OCI-LY7 (cell line): Measurements from ENCODE around the gene ANKFN1. TPM values are rescaled to one million over a fixed set of nuclear protein-coding genes. Genes with fewer than 3 reads are reported as not detected.

Source experiments
- BruUV-seq: library from RNA; stranded (reverse); fragments of 400-500 nt; replicated peaks from 2 replicates; lab custom pipeline; 2021; lab: Mats Ljungman, UMichigan
- CTCF ChIA-PET: fragments of 300-600 bp; sonication (Branson Sonifier 250); formaldehyde crosslinking; loops from one replicate; lab custom pipeline; 2022; ENCODE audit warnings: antibody characterized with exemption; ENCODE audit not compliant: unreplicated experiment; lab: Charles Lee
- POLR2A ChIA-PET: fragments of 300-600 bp; sonication (Branson Sonifier 250); formaldehyde crosslinking; loops from one replicate; lab custom pipeline; 2022; ENCODE audit warnings: antibody characterized with exemption; lab: Charles Lee
- DNase-seq: peaks from one replicate; pipeline ENCODE4 v3.0.0-alpha.2; 2015; ENCODE audit warnings: low spot score
- H2AFZ ChIP-seq: fragments of 200-600 bp; sonication (generic), shearing (Covaris generic); 2 replicates; pipeline ENCODE4 v1.6.1; 2014; ENCODE audit warnings: mild to moderate bottlenecking, antibody characterized with exemption, low read length, moderate library complexity
- H3K27ac ChIP-seq: fragments of 200-600 bp; sonication (generic); 2 replicates; pipeline ENCODE4 v1.5.1; 2014; ENCODE audit warnings: mixed run types, low read depth, mild to moderate bottlenecking, moderate library complexity, low read length, inconsistent platforms; ENCODE audit not compliant: poor library complexity, severe bottlenecking
- H3K36me3 ChIP-seq: fragments of 200-600 bp; sonication (generic); 2 replicates; pipeline ENCODE4 v1.6.1; 2014; ENCODE audit warnings: mild to moderate bottlenecking, antibody characterized with exemption, low read length, moderate library complexity, mixed read lengths; ENCODE audit not compliant: insufficient read depth
- H3K4me1 ChIP-seq: fragments of 200-600 bp; sonication (generic); 2 replicates; pipeline ENCODE4 v1.5.1; 2014; ENCODE audit warnings: mild to moderate bottlenecking, low read length; ENCODE audit not compliant: insufficient read depth, poor library complexity, severe bottlenecking
- H3K4me2 ChIP-seq: fragments of 200-600 bp; sonication (generic); 2 replicates; pipeline ENCODE4 v1.6.1; 2014; ENCODE audit warnings: mild to moderate bottlenecking, low read length
- H3K4me3 ChIP-seq: fragments of 200-600 bp; sonication (generic); 2 replicates; pipeline ENCODE4 v1.5.1; 2014; ENCODE audit warnings: mild to moderate bottlenecking, low read depth, low read length; ENCODE audit not compliant: poor library complexity, severe bottlenecking
- H3K79me2 ChIP-seq: fragments of 200-600 bp; sonication (generic); 2 replicates; pipeline ENCODE4 v1.6.1; 2016; ENCODE audit warnings: low read depth, mild to moderate bottlenecking, low read length, moderate library complexity, mixed read lengths; ENCODE audit not compliant: insufficient read depth
- H3K9me2 ChIP-seq: fragments of 200-600 bp; sonication (generic); 2 replicates; pipeline ENCODE4 v1.6.1; 2016; ENCODE audit warnings: mild to moderate bottlenecking, low read length, mixed read lengths; ENCODE audit not compliant: insufficient read depth
- H3K9me3 ChIP-seq: fragments of 200-600 bp; sonication (generic); 2 replicates; pipeline ENCODE4 v1.6.1; 2014; ENCODE audit warnings: mild to moderate bottlenecking, mixed run types, low read length, mixed read lengths
- H4K20me1 ChIP-seq: fragments of 200-600 bp; sonication (generic); 2 replicates; pipeline ENCODE4 v1.6.1; 2014; ENCODE audit warnings: mild to moderate bottlenecking, antibody characterized with exemption, low read length, moderate library complexity, mixed read lengths; ENCODE audit not compliant: insufficient read depth
- CTCF ChIP-seq: fragments of 200-600 bp; sonication (generic); conservative IDR thresholded peaks from 2 replicates; pipeline ENCODE4 v1.5.1; 2014; ENCODE audit warnings: mild to moderate bottlenecking, antibody characterized with exemption, low read length, moderate library complexity, mixed read lengths
- EZH2phosphoT487 ChIP-seq: fragments of 200-600 bp; sonication (generic); IDR thresholded peaks from 2 replicates; pipeline ENCODE4 v1.6.1; 2018; ENCODE audit warnings: low read depth, borderline replicate concordance, mild to moderate bottlenecking, mixed run types, antibody characterized with exemption, low read length, moderate library complexity, mixed read lengths
- intact Hi-C: fragments of 100-400 bp; cut with micrococcal nuclease; formaldehyde crosslinking; loops from one replicate; pipeline ENCODE4 v1.10.0; 2022; ENCODE audit not compliant: unreplicated experiment
- total RNA-seq, 2 experiments: library from RNA; depleted of rRNA in 1 of 2; stranded (reverse); fragments of >200 nt in 1 of 2; shearing (Covaris generic) in 1 of 2; gene quantifications; 2 replicates each; pipeline ENCODE4 v1.2.3, GENCODE V29; 2014 to 2022

The ANKFN1 gene
- total RNA-seq, 2 experiments from 2014 or later = 0.67 TPM; not detected in 1

DNA sequence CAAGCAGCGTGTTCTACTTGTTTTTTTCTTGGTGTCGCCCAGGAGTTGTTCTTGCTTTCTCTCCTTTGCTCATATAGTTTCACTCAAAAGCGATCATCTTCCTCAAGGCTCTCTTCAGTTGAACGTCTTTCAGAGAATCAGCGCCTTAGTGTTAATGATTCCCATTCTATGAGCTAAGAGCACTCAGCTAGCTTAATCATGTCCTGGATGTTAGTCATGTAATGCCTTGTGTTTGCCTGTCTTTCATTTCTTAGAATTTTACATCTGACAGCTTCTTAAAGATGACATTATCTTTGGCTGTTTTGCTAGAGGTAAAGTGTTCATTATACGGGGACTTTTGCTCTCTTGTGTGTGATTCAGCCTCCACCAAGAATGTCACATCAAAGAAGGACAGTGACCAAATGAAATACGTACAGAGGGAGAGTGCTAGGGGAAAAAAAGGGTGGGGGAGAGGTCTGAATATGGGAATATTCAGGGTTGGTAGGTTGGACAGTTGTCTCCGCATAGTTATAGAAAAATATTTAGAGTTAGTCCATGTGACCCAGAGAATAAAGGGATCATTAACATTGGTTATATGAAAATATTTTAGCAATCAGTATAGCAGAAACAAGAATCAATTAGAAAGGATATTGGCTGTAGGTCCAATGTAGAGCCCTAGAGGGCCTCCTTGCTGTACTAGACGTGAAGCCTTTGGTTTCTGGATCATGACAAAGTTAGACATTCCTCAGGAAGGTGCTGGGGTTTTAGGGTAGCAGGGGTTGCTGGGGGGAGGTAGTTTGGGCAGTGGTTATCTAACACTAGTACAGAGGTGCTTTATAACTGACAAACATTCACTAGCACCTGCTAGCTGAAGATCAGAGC, 31.9 kb upstream of the ANKFN1 start:
- no peaks in the 10 kb centered on the region for H3K9me3 ChIP-seq
- H3K27ac ChIP-seq = no peak overlapping the region
- TF ChIP-seq EZH2phosphoT487 = no peak
- peak; percentile 21; the same call in 1 of the 2 replicates for TF ChIP-seq CTCF
- no peak overlapping the region for H3K4me3 ChIP-seq
- H3K79me2 ChIP-seq = no peaks in the 10 kb centered on the region
- ChIA-PET CTCF (no interaction called here), POLR2A (no interaction called here)
- no peaks in the 10 kb centered on the region for H3K9me2 ChIP-seq
- H3K4me2 ChIP-seq = no peak overlapping the region
- no peak overlapping the region for H2AFZ ChIP-seq
- H3K4me1 ChIP-seq = no peaks in the 10 kb centered on the region
- BruUV-seq = no TSS peak
- intact Hi-C loops = no loop called here
- no peaks in the 10 kb centered on the region for H3K36me3 ChIP-seq
- no peak for DNase-seq
- H4K20me1 ChIP-seq = no peaks in the 10 kb centered on the region

DNA sequence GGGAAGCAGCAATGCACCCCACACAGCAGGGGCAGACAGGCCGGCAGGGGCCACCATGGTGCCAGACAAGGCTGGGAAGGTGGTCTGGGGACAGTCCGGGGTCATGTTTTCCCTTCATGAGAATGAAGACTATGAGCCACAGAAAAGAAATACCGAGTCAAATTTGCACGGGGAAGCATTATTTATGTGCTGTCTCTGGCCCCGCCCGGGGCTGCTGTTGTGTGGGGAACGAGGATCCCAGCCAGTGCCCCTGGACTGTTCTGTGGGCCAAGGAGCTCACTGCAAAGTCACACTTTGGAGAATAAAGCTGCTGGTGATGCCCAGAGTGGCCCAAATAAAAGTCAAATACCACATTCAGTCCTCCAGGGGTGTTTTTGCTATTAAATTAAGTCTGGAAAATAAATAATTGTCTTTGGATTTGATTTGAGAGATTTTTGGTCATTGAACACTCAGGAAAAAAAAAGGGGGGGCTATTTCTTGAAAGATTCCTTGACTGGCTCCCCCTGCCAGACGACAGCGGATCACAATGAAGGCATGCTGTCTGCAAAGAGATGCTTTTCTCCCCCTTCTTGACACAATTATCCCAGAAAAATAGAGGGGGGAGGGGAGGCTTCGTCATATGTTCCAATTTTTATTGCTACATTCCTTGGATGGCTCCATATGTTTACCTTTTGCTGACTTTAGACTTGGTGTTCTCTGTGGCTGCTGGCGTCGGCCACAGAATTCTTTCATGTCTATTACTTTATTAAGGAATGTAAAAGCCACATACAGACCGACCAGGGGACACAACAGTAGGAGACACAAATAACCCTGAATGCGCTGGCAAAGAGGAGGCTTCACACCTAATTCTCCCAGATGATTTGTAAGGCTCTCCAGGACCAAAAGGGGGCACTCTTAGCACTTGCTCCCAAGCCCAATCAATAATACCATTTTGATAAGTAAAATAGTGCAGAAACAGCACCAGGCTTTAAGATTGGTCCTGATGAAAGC, 27.1 kb upstream of the ANKFN1 start:
- Histone ChIP-seq H3K9me3 (no peaks in the 10 kb centered on the region), H3K79me2 (no peaks in the 10 kb centered on the region), H2AFZ (no peak overlapping the region), H3K36me3 (no peaks in the 10 kb centered on the region), H4K20me1 (no peaks in the 10 kb centered on the region), H3K4me2 (no peak overlapping the region), H3K9me2 (no peaks in the 10 kb centered on the region), H3K4me1 (no peaks in the 10 kb centered on the region), H3K4me3 (no peak overlapping the region), H3K27ac (no peak overlapping the region)
- ChIA-PET POLR2A (no interaction called here), CTCF (no interaction called here)
- BruUV-seq = no TSS peak
- intact Hi-C loops = no loop called here
- TF ChIP-seq EZH2phosphoT487 (no peak), CTCF (peak; percentile 71)
- DNase-seq = peak; percentile 10
